ENCODE measurements around the gene LSM14B. TPM values are rescaled to one million over a fixed set of nuclear protein-coding genes. Genes with fewer than 3 reads are reported as not detected.

LSM14B gene
- total RNA-seq, 1 donor from 2014 or later: 39.4 TPM

GRCh38 chr20:62160876-62161275 lies 38.6 kb downstream of the LSM14B start:
- intact Hi-C loops (cut with micrococcal nuclease): no loop called here

- intact Hi-C loops (cut with micrococcal nuclease): no loop called here
Observed at GRCh38 chr20:62161347-62161746, 39.1 kb downstream of the LSM14B start.

- intact Hi-C loops (cut with micrococcal nuclease): no loop called here
Observed at GRCh38 chr20:62162765-62163484, 40.6 kb downstream of the LSM14B start.

GRCh38 chr20:62163485-62163865 lies 41.2 kb downstream of the LSM14B start:
- intact Hi-C loops (cut with micrococcal nuclease): no loop called here

- intact Hi-C loops (cut with micrococcal nuclease): no loop called here
Observed at GRCh38 chr20:62163986-62164762, 41.9 kb downstream of the LSM14B start.

GRCh38 chr20:62164879-62165761 lies 42.8 kb downstream of the LSM14B start:
- intact Hi-C loops (cut with micrococcal nuclease): no loop called here

GRCh38 chr20:62165762-62166399 lies 43.6 kb downstream of the LSM14B start:
- intact Hi-C loops (cut with micrococcal nuclease): no loop called here

GRCh38 chr20:62167474-62167873 lies 45.2 kb downstream of the LSM14B start:
- intact Hi-C loops (cut with micrococcal nuclease): no loop called here

GRCh38 chr20:62168061-62168460 lies 45.8 kb downstream of the LSM14B start:
- intact Hi-C loops (cut with micrococcal nuclease): no loop called here

- intact Hi-C loops (cut with micrococcal nuclease): no loop called here
Observed at GRCh38 chr20:62168890-62169435, 46.7 kb downstream of the LSM14B start.

- intact Hi-C loops (cut with micrococcal nuclease): no loop called here
Observed at GRCh38 chr20:62170536-62170935, 48.3 kb downstream of the LSM14B start.

GRCh38 chr20:62171245-62171644 lies 49.0 kb downstream of the LSM14B start:
- intact Hi-C loops (cut with micrococcal nuclease): no loop called here

GRCh38 chr20:62172666-62173065 lies 50.4 kb downstream of the LSM14B start:
- intact Hi-C loops (cut with micrococcal nuclease): no loop called here

- intact Hi-C loops (cut with micrococcal nuclease): no loop called here
Observed at GRCh38 chr20:62174021-62174804, 51.9 kb downstream of the LSM14B start.

GRCh38 chr20:62174870-62175624 lies 52.8 kb downstream of the LSM14B start:
- intact Hi-C loops (cut with micrococcal nuclease): no loop called here

- intact Hi-C loops (cut with micrococcal nuclease): no loop called here
Observed at GRCh38 chr20:62175711-62176110, 53.4 kb downstream of the LSM14B start.

GRCh38 chr20:62176866-62177265 lies 54.6 kb downstream of the LSM14B start:
- intact Hi-C loops (cut with micrococcal nuclease): no loop called here

GRCh38 chr20:62177307-62177706 lies 55.0 kb downstream of the LSM14B start:
- intact Hi-C loops (cut with micrococcal nuclease): no loop called here
